HG02763 (cell line): Measurements from ENCODE around the gene OSGEP.
A peak's percentile ranks its signal among the peaks of the same experiment; 100 is the strongest.

ENCODE experiments used
- ATAC-seq: cut with Tn5 transposase; IDR thresholded peaks from one replicate; pipeline ENCODE4 v1.9.1; 2021; ENCODE audit warnings: mild to moderate bottlenecking, moderate library complexity; ENCODE audit not compliant: unreplicated experiment

The OSGEP gene

GRCh38 chr14:20454516-20455354, at the start of gene OSGEP, which contains the start of gene APEX1:
OSGEP (minus strand) TSS chr14:20454812; CDS start chr14:20454683, 129 bp downstream.
APEX1 (plus strand) TSS chr14:20455226; CDS start chr14:20455646, 420 bp downstream.
- ATAC-seq: peak; percentile 85

GRCh38 chr14:20503898-20504297, 49.3 kb upstream of the OSGEP start:
- no peak for ATAC-seq

GRCh38 chr14:20501346-20501745, 46.7 kb upstream of the OSGEP start:
- no peak for ATAC-seq

GRCh38 chr14:20499881-20500280, 45.3 kb upstream of the OSGEP start:
- no peak for ATAC-seq

GRCh38 chr14:20499108-20499507, 44.5 kb upstream of the OSGEP start:
- ATAC-seq: no peak

- ATAC-seq: no peak
Observed at GRCh38 chr14:20498622-20499021, 44.0 kb upstream of the OSGEP start.

GRCh38 chr14:20494935-20495766, 40.5 kb upstream of the OSGEP start:
- ATAC-seq: no peak

GRCh38 chr14:20493634-20494033, 39.0 kb upstream of the OSGEP start:
- no peak for ATAC-seq

- no peak for ATAC-seq
Observed at GRCh38 chr14:20492486-20492885, 37.9 kb upstream of the OSGEP start.

GRCh38 chr14:20490563-20490962, 36.0 kb upstream of the OSGEP start:
- ATAC-seq: no peak

- ATAC-seq: no peak
Observed at GRCh38 chr14:20489093-20489994, 34.7 kb upstream of the OSGEP start.

- ATAC-seq: no peak
Observed at GRCh38 chr14:20487396-20487725, 32.7 kb upstream of the OSGEP start.

- no peak for ATAC-seq
Observed at GRCh38 chr14:20486684-20487395, 32.2 kb upstream of the OSGEP start.

- no peak for ATAC-seq
Observed at GRCh38 chr14:20485900-20486299, 31.3 kb upstream of the OSGEP start.

GRCh38 chr14:20482382-20482781, 27.8 kb upstream of the OSGEP start:
- ATAC-seq: no peak

GRCh38 chr14:20478894-20479293, 24.3 kb upstream of the OSGEP start:
- ATAC-seq: no peak

GRCh38 chr14:20477211-20477876, 22.7 kb upstream of the OSGEP start:
- ATAC-seq: no peak

- ATAC-seq: no peak
Observed at GRCh38 chr14:20476776-20477175, 22.2 kb upstream of the OSGEP start.

- no peak for ATAC-seq
Observed at GRCh38 chr14:20472536-20473169, 18.0 kb upstream of the OSGEP start.
